ENCODE results near the gene LCE3A.
"Not testable (repeated sequence)": the region's sequence is repeated elsewhere in the genome, so short reads cannot be mapped to it uniquely, and the experiment has no call there.

LCE3A gene, protein sequence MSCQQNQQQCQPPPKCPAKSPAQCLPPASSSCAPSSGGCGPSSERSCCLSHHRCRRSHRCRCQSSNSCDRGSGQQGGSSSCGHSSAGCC

DNA sequence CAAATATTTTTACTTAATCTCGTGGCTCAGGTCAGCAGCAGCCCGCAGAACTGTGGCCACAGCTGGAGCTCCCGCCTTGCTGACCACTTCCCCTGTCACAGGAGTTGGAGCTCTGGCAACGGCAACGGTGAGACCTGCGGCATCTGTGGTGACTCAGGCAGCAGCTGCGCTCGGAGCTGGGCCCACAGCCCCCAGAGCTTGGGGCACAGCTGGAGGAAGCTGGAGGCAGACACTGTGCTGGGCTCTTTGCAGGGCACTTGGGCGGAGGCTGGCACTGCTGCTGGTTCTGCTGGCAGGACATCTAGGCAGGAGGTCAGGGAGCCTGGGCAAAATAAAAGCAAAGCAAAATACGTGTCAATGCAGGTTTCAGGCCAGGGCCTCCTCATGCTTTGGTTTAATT is at the start of gene LCE3A:
Gene LCE3A, minus strand, starts transcription at position 301 of the 400 bp plus-strand sequence. Its CDS starts 0 bp downstream, at position 301.
- no peak for DNase-seq

DNA sequence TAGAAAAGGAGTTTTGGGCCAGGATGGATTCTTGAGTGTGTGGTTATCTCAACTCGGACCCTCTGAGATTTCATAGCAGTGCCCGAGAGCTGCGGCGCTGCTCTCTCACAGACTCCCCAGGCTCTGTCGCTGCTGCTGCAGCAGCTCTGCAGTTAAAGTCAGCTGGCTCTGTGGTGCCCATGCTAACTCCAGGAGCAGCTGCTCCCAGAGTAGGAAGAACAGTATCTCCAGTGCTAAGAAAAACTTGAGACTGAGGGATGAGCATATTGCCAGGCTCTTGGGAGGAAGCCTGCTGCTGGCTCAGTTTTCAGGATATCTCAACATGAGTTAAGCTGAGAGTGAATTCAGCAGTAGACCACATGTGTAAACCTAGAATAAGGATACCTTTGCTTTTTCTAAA is 44.7 kb upstream of the LCE3A start:
- no peak for DNase-seq

DNA sequence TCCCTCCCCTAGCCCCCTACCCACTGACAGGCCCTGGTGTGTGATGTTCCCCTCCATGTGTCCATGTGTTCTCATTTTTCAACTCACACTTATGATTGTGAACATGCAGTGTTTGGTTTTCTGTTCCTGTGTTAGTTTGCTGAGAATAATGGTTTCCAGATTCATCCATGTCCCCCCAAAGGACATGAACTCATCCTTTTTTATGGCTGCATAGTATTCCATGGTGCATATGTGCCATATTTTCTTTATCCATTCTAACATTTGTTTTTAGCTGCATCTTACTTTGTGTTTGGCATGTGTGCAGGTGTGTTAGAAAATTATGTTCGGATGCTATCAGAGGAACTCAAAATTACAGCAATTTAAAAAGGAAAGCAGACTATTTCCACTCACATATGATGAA is 43.3 kb upstream of the LCE3A start:
- DNase-seq = not testable (repeated sequence)

- DNase-seq = no peak
Measured at GRCh38 chr1:152663098-152663497, 40.2 kb upstream of the LCE3A start, which contains the start of gene LCE2D. LCE2D (plus strand) TSS chr1:152663380; CDS start chr1:152664106, 726 bp downstream.

DNA sequence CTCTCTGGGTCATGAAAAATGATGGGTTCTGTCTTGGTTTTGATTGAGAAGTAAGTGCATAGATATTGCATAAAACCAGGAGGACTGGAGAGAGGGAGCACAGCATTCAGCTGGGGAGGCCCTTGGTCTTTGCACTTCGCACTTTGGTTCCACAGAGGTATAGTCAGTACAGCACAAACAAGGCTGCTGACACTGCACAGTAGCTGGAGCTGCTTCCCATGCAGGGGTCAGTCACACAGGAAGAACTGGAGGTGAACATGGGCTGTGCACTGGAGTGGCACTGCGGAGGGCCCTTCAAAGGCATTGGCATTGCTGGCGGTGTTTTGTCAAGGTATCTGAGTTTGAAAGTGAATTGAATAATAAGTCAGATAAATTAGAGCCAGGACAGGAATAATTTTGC is 35.7 kb upstream of the LCE3A start:
- DNase-seq = no peak

DNA sequence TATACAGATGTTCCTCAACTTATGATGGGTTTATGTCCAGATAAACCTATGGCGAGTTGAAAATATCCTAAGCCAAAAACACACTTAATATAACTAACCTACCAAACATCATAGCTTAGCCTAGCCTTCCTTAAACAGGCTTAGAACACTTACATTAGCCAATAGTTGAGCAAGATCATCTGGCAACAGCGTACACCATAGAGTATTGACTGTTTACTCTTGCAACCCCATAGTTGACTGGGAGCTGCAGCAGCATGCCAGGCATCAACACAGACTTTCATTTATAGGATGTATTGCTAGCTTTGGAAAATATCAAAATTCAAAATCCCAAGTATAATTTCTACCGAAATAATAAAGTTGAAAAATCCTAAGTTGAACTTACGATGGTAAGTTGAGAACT is 34.8 kb upstream of the LCE3A start:
- no peak for DNase-seq

DNA sequence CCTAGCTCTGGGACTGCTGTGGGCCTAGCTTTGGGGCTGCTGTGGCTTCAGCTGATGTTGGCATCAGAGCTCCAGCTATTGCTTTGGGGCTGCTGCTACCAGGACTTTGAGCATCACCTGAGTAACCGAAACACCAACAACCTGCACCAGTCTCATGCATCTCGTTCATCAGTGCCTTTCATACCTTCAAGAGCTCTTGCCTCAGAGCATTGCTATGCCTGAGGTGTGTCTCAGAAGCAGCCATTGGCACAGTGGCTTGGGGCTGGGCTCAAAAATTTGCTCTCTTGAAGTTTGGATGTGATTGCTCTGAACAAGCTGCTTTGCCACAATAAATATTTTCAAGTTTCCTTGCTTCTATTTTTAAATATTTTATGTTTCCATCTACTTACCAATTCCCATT is 33.6 kb upstream of the LCE3A start:
- no peak for DNase-seq

GRCh38 chr1:152654110-152654509 is 31.2 kb upstream of the LCE3A start:
- DNase-seq = peak; percentile 29

GRCh38 chr1:152646656-152647055 is 23.8 kb upstream of the LCE3A start:
- no peak for DNase-seq

DNA sequence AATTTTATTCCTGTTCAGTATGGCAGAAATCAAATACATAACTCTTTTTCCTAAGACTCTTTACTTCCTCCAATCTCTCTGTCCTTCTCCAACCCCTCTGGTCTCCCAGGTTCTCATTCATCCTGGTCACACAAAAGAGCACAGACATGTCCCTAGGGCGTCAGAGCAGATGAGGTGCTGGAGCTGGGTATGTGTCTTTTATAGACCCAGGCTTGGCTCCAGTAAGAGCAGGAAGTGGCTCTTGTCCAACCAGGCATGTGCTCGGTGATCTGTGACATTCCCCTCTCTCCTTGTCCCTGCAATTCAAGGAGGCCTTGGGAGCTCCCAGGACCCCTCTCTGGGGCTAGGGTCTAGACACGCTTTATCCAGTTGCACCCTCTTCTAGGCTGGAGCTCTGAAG is 22.2 kb upstream of the LCE3A start:
- DNase-seq = no peak

- DNase-seq = no peak
Measured at GRCh38 chr1:152643945-152644344, 21.0 kb upstream of the LCE3A start.

GRCh38 chr1:152640351-152640750 is 17.4 kb upstream of the LCE3A start:
- no peak for DNase-seq

- DNase-seq = no peak
Measured at GRCh38 chr1:152630596-152630995, 7.7 kb upstream of the LCE3A start.

- DNase-seq = no peak
Measured at GRCh38 chr1:152626744-152627143, 3.8 kb upstream of the LCE3A start.

- DNase-seq = no peak
Measured at GRCh38 chr1:152623203-152623844, 421 bp upstream of the LCE3A start.

GRCh38 chr1:152621993-152622392 is 910 bp downstream of the LCE3A start:
- DNase-seq = no peak

GRCh38 chr1:152613511-152613910 is 9.4 kb downstream of the LCE3A start, which contains the start of gene LCE3B:
LCE3B (plus strand) TSS chr1:152613811; CDS start chr1:152613811, 0 bp downstream.
- DNase-seq = no peak

- DNase-seq = no peak
Measured at GRCh38 chr1:152599934-152600333, 23.0 kb downstream of the LCE3A start, which contains the start of gene LCE3C. LCE3C (plus strand) TSS chr1:152600234; CDS start chr1:152600732, 498 bp downstream.

- no peak for DNase-seq
Measured at GRCh38 chr1:152596986-152597385, 25.9 kb downstream of the LCE3A start.

GRCh38 chr1:152585586-152585985 is 37.3 kb downstream of the LCE3A start:
- DNase-seq = no peak

- no peak for DNase-seq
Measured at GRCh38 chr1:152582647-152583046, 40.3 kb downstream of the LCE3A start.

- DNase-seq = no peak
Measured at GRCh38 chr1:152580433-152580832, 42.5 kb downstream of the LCE3A start, which contains the start of gene LCE3D. LCE3D (minus strand) TSS chr1:152580516; CDS start chr1:152579936, 580 bp downstream.

DNA sequence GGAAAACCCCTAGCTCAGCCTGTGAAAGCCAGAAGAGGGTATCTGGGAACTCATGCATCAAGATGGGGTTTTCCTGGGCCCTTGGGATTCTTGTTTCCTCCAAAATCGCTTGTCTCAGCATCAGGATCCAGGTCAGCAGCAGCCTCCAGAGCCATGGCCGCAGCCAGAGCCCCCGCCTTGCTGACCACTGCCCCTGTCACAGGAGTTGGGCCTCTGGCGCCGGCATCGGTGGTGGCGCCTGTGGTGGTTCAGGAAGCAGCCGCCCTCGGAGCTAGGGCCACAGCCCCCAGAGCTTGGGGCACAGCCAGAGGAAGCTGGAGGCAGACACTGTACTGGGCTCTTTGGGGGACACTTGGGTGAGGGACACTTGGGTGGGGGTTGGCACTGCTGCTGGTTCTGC is 43.4 kb downstream of the LCE3A start:
- DNase-seq = not testable (repeated sequence)

- DNase-seq = no peak
Measured at GRCh38 chr1:152577168-152577567, 45.7 kb downstream of the LCE3A start.
